Neural cell (in vitro differentiated cells): ENCODE measurements around the gene PROM2. TPM values are rescaled to one million over a fixed set of nuclear protein-coding genes. Genes with fewer than 3 reads are reported as not detected.

Experiments
- H2AFZ ChIP-seq: fragments of 200-600, 300-800 bp; sonication (generic), shearing (Covaris generic); 2 replicates; pipeline ENCODE4 v1.6.0; 2014; ENCODE audit warnings: low read depth, mild to moderate bottlenecking, antibody characterized with exemption, low read length, moderate library complexity
- H3F3A ChIP-seq: fragments of 200-600 bp; shearing (Covaris generic); 2 replicates; pipeline ENCODE4 v1.6.1; 2016; ENCODE audit warnings: mild to moderate bottlenecking, moderate library complexity, mixed read lengths, antibody characterized with exemption, low read length; ENCODE audit not compliant: insufficient read depth, poor library complexity, severe bottlenecking
- H3K27ac ChIP-seq: fragments of 200-600, 300-800 bp; sonication (generic), shearing (Covaris generic); 2 replicates; pipeline ENCODE4 v1.5.1; 2014; ENCODE audit warnings: mild to moderate bottlenecking, low read length, moderate library complexity
- H3K27me3 ChIP-seq: fragments of 300-800, 200-600 bp; sonication (generic), shearing (Covaris generic); 2 replicates; pipeline ENCODE4 v1.6.0; 2014; ENCODE audit warnings: mild to moderate bottlenecking, low read depth, low read length, moderate library complexity; ENCODE audit not compliant: insufficient read depth
- H3K36me3 ChIP-seq: fragments of 300-800, 200-600 bp; sonication (generic), shearing (Covaris generic); 2 replicates; pipeline ENCODE4 v1.5.1; 2014; ENCODE audit warnings: mild to moderate bottlenecking, antibody characterized with exemption, low read length, moderate library complexity; ENCODE audit not compliant: insufficient read depth
- H3K4me2 ChIP-seq: fragments of 300-800, 200-600 bp; sonication (generic), shearing (Covaris generic); 2 replicates; pipeline ENCODE4 v1.6.0; 2014; ENCODE audit warnings: mild to moderate bottlenecking, low read length
- H3K4me3 ChIP-seq: fragments of 300-800, 200-600 bp; sonication (generic), shearing (Covaris generic); 2 replicates; pipeline ENCODE4 v1.5.1; 2014; ENCODE audit warnings: mild to moderate bottlenecking, low read length, moderate library complexity
- H3K79me2 ChIP-seq: fragments of 200-600 bp; shearing (Covaris generic); replicated peaks from 2 replicates; pipeline ENCODE4 v1.6.0; 2014; ENCODE audit warnings: mild to moderate bottlenecking, low read length, moderate library complexity; ENCODE audit not compliant: insufficient read depth
- H3K9ac ChIP-seq: fragments of 300-800, 200-600 bp; sonication (generic), shearing (Covaris generic); 2 replicates; pipeline ENCODE4 v1.6.1; 2016; ENCODE audit warnings: mild to moderate bottlenecking, low read length, mixed read lengths
- H3K9me2 ChIP-seq: fragments of 200-600 bp; shearing (Covaris generic); 2 replicates; pipeline ENCODE4 v1.6.1; 2016; ENCODE audit warnings: mild to moderate bottlenecking, low read length, mixed read lengths; ENCODE audit not compliant: insufficient read depth
- H3K9me3 ChIP-seq: fragments of 200-600, 300-800 bp; sonication (generic), shearing (Covaris generic); 2 replicates; pipeline ENCODE4 v1.6.1; 2016; ENCODE audit warnings: mild to moderate bottlenecking, mixed run types, low read length, moderate library complexity, mixed read lengths
- H4K20me1 ChIP-seq: fragments of 200-600 bp; shearing (Covaris generic); 2 replicates; pipeline ENCODE4 v1.6.1; 2016; ENCODE audit warnings: mild to moderate bottlenecking, mixed run types; ENCODE audit not compliant: insufficient read depth
- EP300 ChIP-seq: fragments of 450-650 bp; conservative IDR thresholded peaks from 2 replicates; pipeline ENCODE4 v1.6.1; 2014; ENCODE audit warnings: antibody characterized with exemption, mild to moderate bottlenecking, moderate library complexity; ENCODE audit not compliant: poor library complexity, severe bottlenecking
- EZH2 ChIP-seq: fragments of 200-600, 300-800 bp; shearing (Covaris generic), sonication (generic); IDR thresholded peaks from 2 replicates; pipeline ENCODE4 v1.6.1; 2014; ENCODE audit warnings: antibody characterized with exemption, low read length, borderline replicate concordance, mild to moderate bottlenecking; ENCODE audit not compliant: insufficient read depth, poor library complexity, severe bottlenecking
- MXI1 ChIP-seq: fragments of 450-650 bp; conservative IDR thresholded peaks from 2 replicates; pipeline ENCODE4 v1.6.1; 2014; ENCODE audit warnings: antibody characterized with exemption, mild to moderate bottlenecking; ENCODE audit not compliant: poor library complexity, severe bottlenecking
- POLR2AphosphoS5 ChIP-seq: IDR thresholded peaks from 2 replicates; pipeline ENCODE4 v1.6.1; 2012
- RAD21 ChIP-seq: fragments of 450-650 bp; conservative IDR thresholded peaks from 2 replicates; pipeline ENCODE4 v1.6.1; 2014; ENCODE audit warnings: antibody characterized with exemption, mild to moderate bottlenecking, moderate library complexity
- SMC3 ChIP-seq: fragments of 450-650 bp; conservative IDR thresholded peaks from 2 replicates; pipeline ENCODE4 v1.6.1; 2014; ENCODE audit warnings: antibody characterized with exemption, mild to moderate bottlenecking, moderate library complexity; ENCODE audit not compliant: poor library complexity
- TAF1 ChIP-seq: IDR thresholded peaks from 2 replicates; pipeline ENCODE4 v1.6.1; 2012; ENCODE audit warnings: low read depth
- polyA plus RNA-seq: library from polyadenylated mRNA; depleted of rRNA; stranded (reverse); fragments of >200 nt; gene quantifications from 2 replicates; pipeline ENCODE4 v1.2.3, GENCODE V29; 2014
- TF ChIP-seq, protein P1 (sequence below): IDR thresholded peaks from 2 replicates; pipeline ENCODE4 v1.6.1; 2012; ENCODE audit warnings: borderline replicate concordance
- TF ChIP-seq, protein P2 (sequence below): fragments of 450-650 bp; IDR thresholded peaks from 2 replicates; pipeline ENCODE4 v1.5.1; 2014; ENCODE audit warnings: antibody characterized with exemption, mild to moderate bottlenecking, moderate library complexity; ENCODE audit not compliant: poor library complexity, severe bottlenecking

PROM2 gene
- polyA plus RNA-seq, 1 donor from 2014 or later = 2.2 TPM

DNA sequence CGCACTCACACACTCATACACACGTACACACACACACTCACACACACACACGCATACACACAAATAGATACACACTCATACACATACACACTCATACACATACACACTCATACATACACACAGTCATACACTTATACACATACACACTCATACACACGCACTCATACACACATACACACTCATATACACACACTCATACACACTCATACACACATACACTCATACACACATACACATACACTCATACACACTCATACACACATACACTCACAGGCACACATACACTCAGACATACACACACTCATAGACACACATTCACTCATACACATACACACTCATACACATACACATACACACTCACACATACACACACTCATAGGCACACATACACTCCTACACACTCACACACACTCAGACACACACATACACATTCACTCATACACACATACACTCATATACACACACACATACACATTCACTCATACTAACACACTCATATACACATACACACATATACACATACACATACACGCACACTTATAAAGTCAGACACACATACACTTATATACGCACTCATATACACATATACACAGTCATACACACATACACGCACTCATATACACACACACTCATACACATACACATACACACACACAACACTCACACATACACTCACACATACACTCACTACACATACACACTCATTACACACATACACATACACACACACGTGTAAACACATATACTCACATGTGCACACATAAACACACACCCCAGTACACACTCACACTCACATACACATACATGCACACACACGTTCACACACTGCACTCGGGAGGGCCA lies 51.6 kb downstream of the PROM2 start:
- Histone ChIP-seq H3K4me2 (no peak overlapping the region), H3K27me3 (no peaks in the 10 kb centered on the region), H3K9me3 (peaks cover 11% of the 10 kb centered on the region), H3K9ac (no peak overlapping the region), H3K79me2 (no peaks in the 10 kb centered on the region), H4K20me1 (no peaks in the 10 kb centered on the region), H3K4me3 (no peak overlapping the region), H3K27ac (no peak overlapping the region), H2AFZ (no peak overlapping the region), H3F3A (no peaks in the 10 kb centered on the region), H3K9me2 (no peaks in the 10 kb centered on the region), H3K36me3 (no peaks in the 10 kb centered on the region)
- TF ChIP-seq EP300 (no peak), MXI1 (no peak), EZH2 (no peak), TAF1 (no peak), RAD21 (no peak)
- TF ChIP-seq, protein P1, sequence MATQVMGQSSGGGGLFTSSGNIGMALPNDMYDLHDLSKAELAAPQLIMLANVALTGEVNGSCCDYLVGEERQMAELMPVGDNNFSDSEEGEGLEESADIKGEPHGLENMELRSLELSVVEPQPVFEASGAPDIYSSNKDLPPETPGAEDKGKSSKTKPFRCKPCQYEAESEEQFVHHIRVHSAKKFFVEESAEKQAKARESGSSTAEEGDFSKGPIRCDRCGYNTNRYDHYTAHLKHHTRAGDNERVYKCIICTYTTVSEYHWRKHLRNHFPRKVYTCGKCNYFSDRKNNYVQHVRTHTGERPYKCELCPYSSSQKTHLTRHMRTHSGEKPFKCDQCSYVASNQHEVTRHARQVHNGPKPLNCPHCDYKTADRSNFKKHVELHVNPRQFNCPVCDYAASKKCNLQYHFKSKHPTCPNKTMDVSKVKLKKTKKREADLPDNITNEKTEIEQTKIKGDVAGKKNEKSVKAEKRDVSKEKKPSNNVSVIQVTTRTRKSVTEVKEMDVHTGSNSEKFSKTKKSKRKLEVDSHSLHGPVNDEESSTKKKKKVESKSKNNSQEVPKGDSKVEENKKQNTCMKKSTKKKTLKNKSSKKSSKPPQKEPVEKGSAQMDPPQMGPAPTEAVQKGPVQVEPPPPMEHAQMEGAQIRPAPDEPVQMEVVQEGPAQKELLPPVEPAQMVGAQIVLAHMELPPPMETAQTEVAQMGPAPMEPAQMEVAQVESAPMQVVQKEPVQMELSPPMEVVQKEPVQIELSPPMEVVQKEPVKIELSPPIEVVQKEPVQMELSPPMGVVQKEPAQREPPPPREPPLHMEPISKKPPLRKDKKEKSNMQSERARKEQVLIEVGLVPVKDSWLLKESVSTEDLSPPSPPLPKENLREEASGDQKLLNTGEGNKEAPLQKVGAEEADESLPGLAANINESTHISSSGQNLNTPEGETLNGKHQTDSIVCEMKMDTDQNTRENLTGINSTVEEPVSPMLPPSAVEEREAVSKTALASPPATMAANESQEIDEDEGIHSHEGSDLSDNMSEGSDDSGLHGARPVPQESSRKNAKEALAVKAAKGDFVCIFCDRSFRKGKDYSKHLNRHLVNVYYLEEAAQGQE = no peak

DNA sequence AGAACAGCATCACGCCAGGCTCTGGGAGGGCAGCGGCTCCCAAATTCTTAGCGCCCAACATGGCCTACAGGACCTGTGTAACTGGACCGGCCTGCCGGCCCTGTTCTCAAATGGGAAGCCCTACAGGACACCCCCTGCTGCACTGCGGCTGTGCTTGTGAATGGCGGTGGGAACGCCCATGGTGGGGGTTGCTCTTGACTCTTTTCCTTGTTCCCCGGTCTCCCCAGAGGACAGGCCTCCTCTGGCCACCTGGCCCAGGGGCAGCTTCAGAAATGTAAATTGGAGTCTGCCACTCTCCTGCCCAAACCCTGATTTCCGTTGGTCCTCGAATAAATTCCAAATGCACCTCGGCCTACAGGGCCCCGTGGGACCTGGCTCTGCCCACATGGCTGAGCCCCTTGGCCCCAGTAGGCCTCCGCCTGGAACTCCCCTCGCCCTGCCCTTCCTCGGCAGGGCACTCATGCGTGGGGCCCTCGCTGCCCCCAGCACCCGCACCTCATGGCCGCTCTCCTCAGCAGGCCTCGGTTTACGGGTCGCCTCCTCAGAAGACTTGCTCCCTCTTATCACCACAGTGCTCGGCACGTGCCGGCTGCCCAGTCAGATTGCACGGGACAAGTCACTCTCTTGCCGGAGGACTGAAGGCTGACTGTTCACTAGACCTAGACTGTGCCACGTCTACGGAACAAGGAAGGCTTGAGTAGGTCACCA lies 52.3 kb downstream of the PROM2 start:
- no peak for TF ChIP-seq POLR2AphosphoS5
- no peak for TF ChIP-seq SMC3
- TF ChIP-seq, protein P2, sequence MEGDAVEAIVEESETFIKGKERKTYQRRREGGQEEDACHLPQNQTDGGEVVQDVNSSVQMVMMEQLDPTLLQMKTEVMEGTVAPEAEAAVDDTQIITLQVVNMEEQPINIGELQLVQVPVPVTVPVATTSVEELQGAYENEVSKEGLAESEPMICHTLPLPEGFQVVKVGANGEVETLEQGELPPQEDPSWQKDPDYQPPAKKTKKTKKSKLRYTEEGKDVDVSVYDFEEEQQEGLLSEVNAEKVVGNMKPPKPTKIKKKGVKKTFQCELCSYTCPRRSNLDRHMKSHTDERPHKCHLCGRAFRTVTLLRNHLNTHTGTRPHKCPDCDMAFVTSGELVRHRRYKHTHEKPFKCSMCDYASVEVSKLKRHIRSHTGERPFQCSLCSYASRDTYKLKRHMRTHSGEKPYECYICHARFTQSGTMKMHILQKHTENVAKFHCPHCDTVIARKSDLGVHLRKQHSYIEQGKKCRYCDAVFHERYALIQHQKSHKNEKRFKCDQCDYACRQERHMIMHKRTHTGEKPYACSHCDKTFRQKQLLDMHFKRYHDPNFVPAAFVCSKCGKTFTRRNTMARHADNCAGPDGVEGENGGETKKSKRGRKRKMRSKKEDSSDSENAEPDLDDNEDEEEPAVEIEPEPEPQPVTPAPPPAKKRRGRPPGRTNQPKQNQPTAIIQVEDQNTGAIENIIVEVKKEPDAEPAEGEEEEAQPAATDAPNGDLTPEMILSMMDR = no peak
- TF ChIP-seq MXI1 = no peak
- no peak for TF ChIP-seq EP300
- TF ChIP-seq EZH2 = no peak
- no peak for TF ChIP-seq TAF1
- TF ChIP-seq, protein P1 = no peak
- no peak for TF ChIP-seq RAD21
- Histone ChIP-seq H3F3A (no peaks in the 10 kb centered on the region), H3K4me2 (no peak overlapping the region), H4K20me1 (no peaks in the 10 kb centered on the region), H3K36me3 (no peaks in the 10 kb centered on the region), H3K27ac (no peak overlapping the region), H3K9me2 (no peaks in the 10 kb centered on the region), H3K9me3 (peaks cover 12% of the 10 kb centered on the region), H3K9ac (no peak overlapping the region), H3K27me3 (no peaks in the 10 kb centered on the region), H2AFZ (no peak overlapping the region), H3K4me3 (no peak overlapping the region), H3K79me2 (no peaks in the 10 kb centered on the region)
